SH-SY5Y (cell line): ENCODE results near the gene NECTIN1.

ENCODE experiments used
- GATA2 ChIP-seq: IDR thresholded peaks from 2 replicates; pipeline ENCODE4 v1.6.1; 2011; ENCODE audit warnings: mild to moderate bottlenecking, low read depth, low read length
- GATA3 ChIP-seq: IDR thresholded peaks from 2 replicates; pipeline ENCODE4 v1.6.1; 2011; ENCODE audit warnings: low read depth, mild to moderate bottlenecking, low read length, moderate library complexity

GRCh38 chr11:119616586-119617339, 112.2 kb downstream of the NECTIN1 start:
- TF ChIP-seq GATA2: no peak
- no peak for TF ChIP-seq GATA3
